Keratinocyte (primary cell): ENCODE results near the gene LTBP2. TPM values are rescaled to one million over a fixed set of nuclear protein-coding genes. Genes with fewer than 3 reads are reported as not detected.

ENCODE experiments used
- DNase-seq: peaks from one replicate; pipeline ENCODE4 v3.0.0-alpha.2; 2011; ENCODE audit warnings: low read depth, missing footprints, low spot score
- FAIRE-seq: peaks from 2 replicates; lab custom pipeline; 2011; peaks lifted over from hg19 to GRCh38; lab: Jason Lieb, UNC
- H2AFZ ChIP-seq: 2 replicates; pipeline ENCODE4 v1.6.0; 2012; ENCODE audit warnings: low read length, control low read depth, inconsistent platforms; ENCODE audit not compliant: control insufficient read depth
- H3K27ac ChIP-seq: 2 replicates; pipeline ENCODE4 v1.5.1; 2011; ENCODE audit warnings: low read length; ENCODE audit not compliant: control insufficient read depth, insufficient read depth
- H3K27me3 ChIP-seq: 3 replicates; pipeline ENCODE4 v1.6.0; 2011; ENCODE audit warnings: low read length; ENCODE audit not compliant: control insufficient read depth, insufficient read depth; ENCODE audit errors: extremely low read depth
- H3K36me3 ChIP-seq, 2 experiments: 2 replicates in 1 of 2; 3 replicates in 1 of 2; pipeline ENCODE4 v1.5.1; 2011; ENCODE audit warnings: low read length in 2 of 2, mild to moderate bottlenecking in 1 of 2; ENCODE audit not compliant: control insufficient read depth in 2 of 2, insufficient read depth in 2 of 2; ENCODE audit errors: extremely low read depth in 1 of 2
- H3K4me1 ChIP-seq: 3 replicates; pipeline ENCODE4 v1.5.1; 2011; ENCODE audit warnings: low read length; ENCODE audit not compliant: control insufficient read depth, insufficient read depth; ENCODE audit errors: extremely low read depth
- H3K4me2 ChIP-seq: 3 replicates; pipeline ENCODE4 v1.6.0; 2011; ENCODE audit warnings: low read depth, low read length; ENCODE audit not compliant: control insufficient read depth, insufficient read depth; ENCODE audit errors: extremely low read depth
- H3K4me3 ChIP-seq, 3 experiments: fragments of 200-600 bp in 1 of 3; sonication (generic) in 1 of 3; 2 replicates in 2 of 3; 3 replicates in 1 of 3; pipeline ENCODE4 v1.5.1; 2011 to 2016; ENCODE audit warnings: low read length in 3 of 3, mild to moderate bottlenecking in 3 of 3, control low read depth in 2 of 3, inconsistent platforms in 1 of 3, low read depth in 1 of 3, mixed read lengths in 1 of 3, mixed run types in 1 of 3, moderate library complexity in 1 of 3; ENCODE audit not compliant: control insufficient read depth in 2 of 3, insufficient read depth in 2 of 3; ENCODE audit errors: extremely low read depth in 1 of 3
- H3K79me2 ChIP-seq: 2 replicates; pipeline ENCODE4 v1.6.0; 2012; ENCODE audit warnings: low read length; ENCODE audit not compliant: control insufficient read depth, insufficient read depth
- H3K9ac ChIP-seq: 3 replicates; pipeline ENCODE4 v1.6.0; 2011; ENCODE audit warnings: low read length; ENCODE audit not compliant: control insufficient read depth, insufficient read depth; ENCODE audit errors: extremely low read depth
- H3K9me1 ChIP-seq: 3 replicates; pipeline ENCODE4 v1.6.0; 2011; ENCODE audit warnings: low read length; ENCODE audit not compliant: control insufficient read depth, insufficient read depth; ENCODE audit errors: extremely low read depth
- H3K9me3 ChIP-seq: 2 replicates; pipeline ENCODE4 v1.5.1; 2012; ENCODE audit warnings: low read depth, low read length; ENCODE audit not compliant: control insufficient read depth
- H4K20me1 ChIP-seq: 3 replicates; pipeline ENCODE4 v1.6.0; 2011; ENCODE audit warnings: low read length; ENCODE audit not compliant: control insufficient read depth, insufficient read depth; ENCODE audit errors: extremely low read depth
- CTCF ChIP-seq, 3 experiments: IDR thresholded peaks in 1 of 3; conservative IDR thresholded peaks in 1 of 3; optimal IDR thresholded peaks in 1 of 3; 2 replicates in 2 of 3; 3 replicates in 1 of 3; pipeline versions ENCODE3 to v1.5.1; 2011; ENCODE audit warnings: low read length in 3 of 3, mild to moderate bottlenecking in 3 of 3, moderate library complexity in 2 of 3, control low read depth in 1 of 3, inconsistent platforms in 1 of 3; ENCODE audit not compliant: insufficient read depth in 2 of 3; ENCODE audit errors: extremely low read depth in 1 of 3
- EZH2 ChIP-seq: IDR thresholded peaks from one replicate; pipeline ENCODE4 v1.6.1; 2012; ENCODE audit warnings: inconsistent platforms, mild to moderate bottlenecking, low read length, moderate library complexity
- dilution Hi-C: fragments of 300-500 bp; cut with MboI; formaldehyde crosslinking; loops from one replicate; pipeline ENCODE4 v1.7.0; 2020; ENCODE audit warnings: low sequenced_read_pairs; ENCODE audit not compliant: extremely low pct_ligation_motif_present
- polyA plus RNA-seq, 5 experiments: library from polyadenylated mRNA; depleted of rRNA in 3 of 5; stranded (reverse) in 3 of 5; stranded (forward) in 1 of 5; unstranded in 1 of 5; fragments of >200 nt; gene quantifications; 1 replicate in 1 of 5; 2 replicates in 3 of 5; 3 replicates in 1 of 5; pipeline versions ENCODE4 v1.2.1 to v1.2.3, GENCODE V29; 2011 to 2012; ENCODE audit warnings: missing spikeins in 2 of 5, low read depth in 1 of 5, low replicate concordance in 1 of 5

The LTBP2 gene
- polyA plus RNA-seq, 1 donor (not counting 4 experiments of a cell fraction or from before 2014, with no cell fraction given), result 23.9 TPM

DNA sequence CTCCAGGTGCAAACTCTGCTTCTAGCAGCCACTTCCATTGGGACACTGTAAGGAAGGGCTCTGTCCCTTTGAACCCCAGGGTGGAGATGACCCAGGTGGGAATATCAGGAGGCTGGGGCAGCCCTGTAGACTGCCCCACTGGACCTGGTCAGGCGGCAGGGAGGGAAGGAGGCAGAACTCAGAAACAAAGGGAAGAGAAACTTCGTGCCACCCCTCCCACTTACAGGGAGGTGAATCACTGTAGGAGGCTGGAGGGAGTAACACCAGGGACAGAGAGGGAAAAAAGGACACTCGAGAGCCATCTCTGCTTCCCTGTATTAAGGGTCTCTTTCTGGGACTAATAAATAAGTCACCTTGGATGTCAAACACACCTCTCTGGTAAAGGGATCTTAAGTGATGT lies 81.0 kb downstream of the LTBP2 start:
- H3K9me3 ChIP-seq, result no peaks in the 10 kb centered on the region
- no peak overlapping the region for H3K4me3 ChIP-seq
- H3K27me3 ChIP-seq, result no peaks in the 10 kb centered on the region
- dilution Hi-C loops, result no loop called here
- DNase-seq (no peak), FAIRE-seq (no peak)
- TF ChIP-seq EZH2, result no peak
- TF ChIP-seq CTCF (optimal IDR thresholded peaks at IDR 0.05 in 1 of 3, IDR thresholded peaks at IDR 0.05 in 1 of 3, conservative IDR thresholded peaks at IDR 0.05 in 1 of 3; ENCODE audit: extremely low read depth in 1 of 3, insufficient read depth in 2 of 3, low read length in 3 of 3), result no peak
- H3K9me1 ChIP-seq, result no peaks in the 10 kb centered on the region
- no peaks in the 10 kb centered on the region for H3K79me2 ChIP-seq
- peaks cover 19 to 33% of the 10 kb centered on the region in 2 experiments for H3K36me3 ChIP-seq
- no peak overlapping the region for H3K9ac ChIP-seq
- H3K4me2 ChIP-seq, result no peak overlapping the region
- no peak overlapping the region for H2AFZ ChIP-seq
- H3K4me1 ChIP-seq, result peaks cover 9% of the 10 kb centered on the region
- no peak overlapping the region for H3K27ac ChIP-seq
- no peaks in the 10 kb centered on the region for H4K20me1 ChIP-seq

- H3K27me3 ChIP-seq, result no peaks in the 10 kb centered on the region
- H3K27ac ChIP-seq, result no peak overlapping the region
- no peaks in the 10 kb centered on the region for H3K79me2 ChIP-seq
- H3K4me2 ChIP-seq, result no peak overlapping the region
- H3K9me1 ChIP-seq, result no peaks in the 10 kb centered on the region
- H3K9me3 ChIP-seq, result no peaks in the 10 kb centered on the region
- no peak for TF ChIP-seq EZH2
- no peak for TF ChIP-seq CTCF (optimal IDR thresholded peaks at IDR 0.05 in 1 of 3, IDR thresholded peaks at IDR 0.05 in 1 of 3, conservative IDR thresholded peaks at IDR 0.05 in 1 of 3; ENCODE audit: extremely low read depth in 1 of 3, insufficient read depth in 2 of 3, low read length in 3 of 3)
- dilution Hi-C loops, result no loop called here
- peaks cover 9% of the 10 kb centered on the region for H3K4me1 ChIP-seq
- H3K36me3 ChIP-seq, result peaks cover 17 to 28% of the 10 kb centered on the region in 2 experiments
- FAIRE-seq (no peak), DNase-seq (no peak)
- no peak overlapping the region for H3K4me3 ChIP-seq
- no peak overlapping the region for H2AFZ ChIP-seq
- H4K20me1 ChIP-seq, result no peaks in the 10 kb centered on the region
- H3K9ac ChIP-seq, result no peak overlapping the region
These were observed 83.2 kb downstream of the LTBP2 start for GRCh38 chr14:74528886-74529285.
